HL-60 (cell line): ENCODE data around the gene NR1D2.

Experiments used
- GABPA ChIP-seq: IDR thresholded peaks from 2 replicates; pipeline ENCODE4 v1.6.1; 2012; ENCODE audit warnings: low read depth
- POLR2AphosphoS5 ChIP-seq: IDR thresholded peaks from 2 replicates; pipeline ENCODE4 v1.6.1; 2012; ENCODE audit warnings: low read depth
- TF ChIP-seq, protein P1 (sequence below): IDR thresholded peaks from one replicate; pipeline ENCODE4 v1.5.1; 2011; ENCODE audit warnings: low read length, control low read depth, inconsistent platforms; ENCODE audit not compliant: insufficient read depth
- TF ChIP-seq, protein P2 (sequence below): IDR thresholded peaks from 2 replicates; pipeline ENCODE4 v1.6.1; 2012; ENCODE audit warnings: low read depth; ENCODE audit not compliant: insufficient replicate concordance

DNA sequence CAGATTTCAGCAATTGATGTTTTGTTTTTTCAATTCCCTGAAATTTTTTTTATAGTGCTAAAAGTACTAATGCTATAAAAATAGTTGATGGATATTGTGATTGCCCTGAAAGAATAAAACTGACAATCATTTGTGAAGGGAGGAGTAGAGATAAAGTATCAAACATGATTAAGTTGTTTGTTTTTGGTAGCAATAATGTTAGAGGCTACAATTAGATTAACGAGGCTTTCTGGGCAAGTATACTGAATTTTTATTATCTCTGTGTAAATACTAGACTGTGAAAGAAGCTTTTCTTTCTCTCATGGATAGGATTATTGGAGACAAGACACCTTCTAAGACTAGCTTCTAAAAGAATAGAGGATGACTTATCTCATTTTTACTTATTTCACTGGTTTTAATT lies 15.6 kb downstream of the NR1D2 start:
- TF ChIP-seq, protein P1, sequence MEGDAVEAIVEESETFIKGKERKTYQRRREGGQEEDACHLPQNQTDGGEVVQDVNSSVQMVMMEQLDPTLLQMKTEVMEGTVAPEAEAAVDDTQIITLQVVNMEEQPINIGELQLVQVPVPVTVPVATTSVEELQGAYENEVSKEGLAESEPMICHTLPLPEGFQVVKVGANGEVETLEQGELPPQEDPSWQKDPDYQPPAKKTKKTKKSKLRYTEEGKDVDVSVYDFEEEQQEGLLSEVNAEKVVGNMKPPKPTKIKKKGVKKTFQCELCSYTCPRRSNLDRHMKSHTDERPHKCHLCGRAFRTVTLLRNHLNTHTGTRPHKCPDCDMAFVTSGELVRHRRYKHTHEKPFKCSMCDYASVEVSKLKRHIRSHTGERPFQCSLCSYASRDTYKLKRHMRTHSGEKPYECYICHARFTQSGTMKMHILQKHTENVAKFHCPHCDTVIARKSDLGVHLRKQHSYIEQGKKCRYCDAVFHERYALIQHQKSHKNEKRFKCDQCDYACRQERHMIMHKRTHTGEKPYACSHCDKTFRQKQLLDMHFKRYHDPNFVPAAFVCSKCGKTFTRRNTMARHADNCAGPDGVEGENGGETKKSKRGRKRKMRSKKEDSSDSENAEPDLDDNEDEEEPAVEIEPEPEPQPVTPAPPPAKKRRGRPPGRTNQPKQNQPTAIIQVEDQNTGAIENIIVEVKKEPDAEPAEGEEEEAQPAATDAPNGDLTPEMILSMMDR: no peak
- TF ChIP-seq POLR2AphosphoS5 (no peak), GABPA (no peak)
- TF ChIP-seq, protein P2, sequence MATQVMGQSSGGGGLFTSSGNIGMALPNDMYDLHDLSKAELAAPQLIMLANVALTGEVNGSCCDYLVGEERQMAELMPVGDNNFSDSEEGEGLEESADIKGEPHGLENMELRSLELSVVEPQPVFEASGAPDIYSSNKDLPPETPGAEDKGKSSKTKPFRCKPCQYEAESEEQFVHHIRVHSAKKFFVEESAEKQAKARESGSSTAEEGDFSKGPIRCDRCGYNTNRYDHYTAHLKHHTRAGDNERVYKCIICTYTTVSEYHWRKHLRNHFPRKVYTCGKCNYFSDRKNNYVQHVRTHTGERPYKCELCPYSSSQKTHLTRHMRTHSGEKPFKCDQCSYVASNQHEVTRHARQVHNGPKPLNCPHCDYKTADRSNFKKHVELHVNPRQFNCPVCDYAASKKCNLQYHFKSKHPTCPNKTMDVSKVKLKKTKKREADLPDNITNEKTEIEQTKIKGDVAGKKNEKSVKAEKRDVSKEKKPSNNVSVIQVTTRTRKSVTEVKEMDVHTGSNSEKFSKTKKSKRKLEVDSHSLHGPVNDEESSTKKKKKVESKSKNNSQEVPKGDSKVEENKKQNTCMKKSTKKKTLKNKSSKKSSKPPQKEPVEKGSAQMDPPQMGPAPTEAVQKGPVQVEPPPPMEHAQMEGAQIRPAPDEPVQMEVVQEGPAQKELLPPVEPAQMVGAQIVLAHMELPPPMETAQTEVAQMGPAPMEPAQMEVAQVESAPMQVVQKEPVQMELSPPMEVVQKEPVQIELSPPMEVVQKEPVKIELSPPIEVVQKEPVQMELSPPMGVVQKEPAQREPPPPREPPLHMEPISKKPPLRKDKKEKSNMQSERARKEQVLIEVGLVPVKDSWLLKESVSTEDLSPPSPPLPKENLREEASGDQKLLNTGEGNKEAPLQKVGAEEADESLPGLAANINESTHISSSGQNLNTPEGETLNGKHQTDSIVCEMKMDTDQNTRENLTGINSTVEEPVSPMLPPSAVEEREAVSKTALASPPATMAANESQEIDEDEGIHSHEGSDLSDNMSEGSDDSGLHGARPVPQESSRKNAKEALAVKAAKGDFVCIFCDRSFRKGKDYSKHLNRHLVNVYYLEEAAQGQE: no peak
